ENCODE measurements around the gene AAMP.

AAMP gene

GRCh38 chr2:218257390-218257981 is 12.5 kb downstream of the AAMP start:
- DNase-seq = peak; percentile 77

GRCh38 chr2:218256612-218257350 is 13.2 kb downstream of the AAMP start:
- DNase-seq = no peak

GRCh38 chr2:218255446-218255845 is 14.5 kb downstream of the AAMP start:
- DNase-seq = no peak

- DNase-seq = no peak
Observed at GRCh38 chr2:218253232-218253625, 16.7 kb downstream of the AAMP start.

- no peak for DNase-seq
Observed at GRCh38 chr2:218252509-218253231, 17.3 kb downstream of the AAMP start.

DNA sequence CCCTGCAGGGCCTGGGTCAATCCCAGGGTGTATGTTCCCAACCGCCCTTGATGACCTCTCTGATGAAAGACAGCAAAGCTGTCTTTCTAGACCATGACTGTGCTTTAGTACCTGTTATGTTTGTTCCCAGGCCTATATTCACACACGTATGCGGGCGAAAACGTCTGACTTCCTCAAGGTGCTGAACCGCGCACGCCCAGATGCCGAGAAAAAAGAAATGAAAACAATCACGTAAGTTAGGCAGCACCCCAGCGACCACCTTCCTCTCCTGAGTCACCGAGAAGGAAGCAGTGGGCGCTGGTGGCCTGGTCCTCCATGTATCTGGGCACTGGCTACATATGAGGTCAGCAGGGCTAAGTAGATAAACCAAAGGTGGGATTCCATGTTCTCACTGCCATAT is 20.2 kb downstream of the AAMP start:
- DNase-seq = no peak

DNA sequence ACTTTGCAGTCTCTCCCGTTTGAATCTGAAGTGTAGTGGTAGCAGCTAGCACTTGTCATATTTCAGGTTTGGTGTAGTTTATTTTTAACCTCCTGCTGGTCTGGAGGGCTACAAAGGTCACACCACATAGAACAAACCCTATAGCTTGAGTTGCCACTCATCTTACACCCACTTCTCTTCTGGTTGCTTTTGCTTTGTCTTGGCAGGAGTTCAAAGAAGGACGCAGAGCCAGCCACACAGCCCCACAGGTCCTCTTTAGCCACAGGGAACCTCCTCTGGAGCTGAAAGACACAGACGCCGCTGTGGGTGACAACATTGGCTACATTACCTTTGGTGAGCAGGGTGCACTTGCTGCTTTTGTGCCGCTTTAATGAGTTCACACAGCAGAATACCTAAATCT is 24.7 kb downstream of the AAMP start:
- no peak for DNase-seq

- DNase-seq = no peak
Observed at GRCh38 chr2:218244665-218245064, 25.3 kb downstream of the AAMP start.

DNA sequence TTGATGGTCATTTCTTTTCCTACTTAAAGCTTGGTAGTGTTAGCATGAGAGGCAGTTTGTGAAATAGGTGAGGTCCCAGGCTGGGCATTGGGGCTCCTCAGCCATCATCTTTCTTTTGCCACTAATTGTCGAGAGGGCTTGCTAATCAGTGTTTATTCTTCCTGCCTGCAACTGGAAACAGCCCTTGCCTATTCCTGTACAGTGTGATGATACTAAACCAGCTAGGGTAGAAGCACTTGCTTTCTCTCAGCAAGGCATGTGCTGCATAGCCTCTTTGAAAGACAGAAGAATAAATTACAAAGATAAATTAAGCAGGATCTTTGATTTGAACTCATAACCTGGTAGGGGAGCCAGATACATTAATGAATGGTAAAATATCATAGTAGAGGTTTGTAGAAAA is 25.7 kb downstream of the AAMP start:
- no peak for DNase-seq

DNA sequence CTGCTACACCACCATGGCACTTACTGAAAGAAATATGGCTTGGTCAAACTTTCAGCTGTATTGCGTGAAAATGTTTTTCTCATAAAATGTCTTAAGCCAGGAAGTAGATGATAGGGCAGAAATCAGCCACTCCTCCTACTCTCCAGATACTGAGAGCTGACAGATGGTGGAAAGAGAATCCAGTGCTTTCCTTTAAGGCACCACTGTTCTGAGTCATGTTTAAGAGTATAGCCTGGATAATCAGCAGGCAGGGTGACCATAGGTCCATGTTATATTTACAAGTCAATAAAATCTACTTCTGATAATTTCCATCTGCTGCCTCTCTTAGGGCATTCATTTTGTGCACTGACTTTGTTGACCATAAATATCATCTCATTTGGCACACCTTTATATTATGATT is 31.1 kb downstream of the AAMP start:
- no peak for DNase-seq

DNA sequence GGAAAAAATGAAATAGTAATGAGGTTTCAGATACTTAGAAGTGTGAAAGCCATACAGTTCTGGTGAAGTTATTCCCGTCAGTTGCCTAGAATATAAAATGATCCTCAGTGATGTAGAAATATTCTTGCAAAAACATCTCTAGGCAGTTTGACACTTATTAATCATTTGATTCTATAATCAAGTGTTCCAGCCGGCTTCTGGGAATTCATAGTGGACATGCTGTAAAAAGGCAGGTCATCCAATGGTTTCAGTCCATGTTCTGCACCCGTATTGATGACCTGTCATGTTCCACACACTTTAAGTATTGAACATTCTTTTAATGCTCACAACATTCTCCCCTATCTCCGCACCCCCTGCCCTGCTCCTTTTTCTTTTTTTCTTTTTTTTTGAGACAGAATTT is 33.1 kb downstream of the AAMP start:
- DNase-seq = no peak

GRCh38 chr2:218235017-218235416 is 34.9 kb downstream of the AAMP start:
- DNase-seq = no peak

GRCh38 chr2:218234521-218234920 is 35.4 kb downstream of the AAMP start:
- DNase-seq = no peak

GRCh38 chr2:218233543-218233942 is 36.4 kb downstream of the AAMP start:
- no peak for DNase-seq

GRCh38 chr2:218230882-218231281 is 39.1 kb downstream of the AAMP start:
- peak; percentile 29 for DNase-seq

- DNase-seq = peak; percentile 44
Observed at GRCh38 chr2:218229851-218230250, 40.1 kb downstream of the AAMP start.

- peak; percentile 60 for DNase-seq
Observed at GRCh38 chr2:218229239-218229638, 40.7 kb downstream of the AAMP start.

DNA sequence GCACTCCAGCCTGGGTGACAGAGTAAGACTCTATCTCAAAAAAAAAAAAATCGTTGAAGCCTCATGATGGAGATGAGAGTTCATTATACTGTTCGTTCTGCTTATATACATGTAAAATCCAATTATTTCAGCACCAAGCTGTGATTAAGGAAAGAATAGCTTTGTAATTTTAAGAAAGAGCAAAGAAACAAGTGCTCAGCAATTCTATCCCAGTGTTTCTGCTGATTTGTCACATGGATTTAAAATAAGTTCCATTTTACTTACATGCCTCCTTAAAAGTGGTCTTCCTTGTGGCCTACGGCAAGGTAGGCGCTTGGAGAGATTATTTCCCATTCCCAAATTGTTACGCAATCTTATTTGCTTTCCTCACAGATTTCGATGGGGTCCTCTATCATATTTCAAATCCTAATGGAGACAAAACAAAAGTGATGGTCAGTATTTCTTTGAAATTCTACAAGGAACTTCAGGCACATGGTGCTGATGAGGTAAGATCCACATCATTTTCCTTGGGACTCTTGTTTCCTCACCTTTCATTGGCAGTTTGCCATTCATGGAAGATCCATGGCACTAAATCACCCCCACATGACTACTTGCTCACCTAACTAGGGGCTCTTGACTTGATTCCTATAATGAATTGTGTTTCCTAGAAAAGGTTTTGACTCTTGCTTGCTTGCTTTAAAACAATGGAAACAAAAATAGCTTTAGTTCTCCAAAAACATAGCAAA is 41.4 kb downstream of the AAMP start:
- DNase-seq = no peak

- DNase-seq = no peak
Observed at GRCh38 chr2:218226903-218227302, 43.0 kb downstream of the AAMP start.

DNA sequence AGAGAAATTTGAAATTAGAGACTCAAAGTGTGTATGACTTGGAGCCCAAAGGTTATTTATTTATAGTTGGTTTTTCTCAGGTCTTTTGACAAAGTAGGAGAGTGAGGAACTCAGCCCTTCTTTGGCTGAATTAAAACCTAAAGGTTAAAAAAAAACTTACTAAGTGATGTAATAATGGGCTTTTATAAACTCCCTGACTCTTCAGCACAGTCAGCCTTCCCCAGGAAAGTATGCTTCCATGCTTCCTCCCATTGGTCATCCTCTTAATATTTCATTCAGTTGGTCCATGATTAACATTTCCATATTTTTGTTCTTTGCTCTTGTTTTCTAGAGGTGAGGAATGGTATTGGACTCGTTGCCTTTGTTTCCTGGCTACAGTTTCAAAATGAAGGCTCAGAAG is 45.8 kb downstream of the AAMP start:
- DNase-seq = no peak

DNA sequence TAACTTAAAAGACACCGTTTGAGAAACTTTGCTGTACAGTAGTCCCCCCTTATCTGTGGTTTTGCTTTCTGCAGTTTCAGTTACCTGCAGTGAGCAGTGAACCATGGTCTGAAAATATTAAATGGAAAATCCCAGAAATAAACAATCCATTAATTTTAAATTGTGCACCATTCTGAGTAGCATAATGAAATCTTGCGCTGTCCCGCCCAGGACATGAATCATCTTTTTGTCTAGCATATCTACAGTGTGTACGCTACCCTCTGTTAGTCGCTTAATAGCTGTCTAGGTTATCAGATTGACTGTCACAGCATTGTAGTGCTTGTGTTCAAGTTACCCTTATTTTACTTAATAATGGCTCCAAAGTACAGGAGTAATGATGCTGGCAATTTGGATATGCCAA is 46.9 kb downstream of the AAMP start:
- DNase-seq = peak; percentile 52

DNA sequence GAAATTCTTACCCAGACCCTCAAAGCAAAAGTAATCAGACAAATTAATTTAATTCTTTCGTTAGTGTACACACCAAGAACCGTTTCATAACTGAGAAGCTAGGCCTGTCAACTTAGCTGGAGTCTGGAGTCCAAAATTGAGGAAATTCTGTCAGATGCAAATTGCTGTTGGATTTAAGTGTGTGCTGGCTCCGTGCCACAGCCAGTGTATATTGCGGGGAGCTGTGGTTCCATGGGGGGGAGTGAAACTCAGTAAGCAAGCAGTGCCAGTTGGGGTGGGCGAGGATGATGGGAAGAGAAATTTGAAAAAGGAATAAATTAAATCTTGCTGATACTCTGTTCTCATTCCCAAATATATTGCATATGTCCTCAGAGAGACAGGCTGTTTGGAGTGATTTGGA is 48.9 kb downstream of the AAMP start:
- peak; percentile 46 for DNase-seq

GRCh38 chr2:218219934-218220333 is 50.0 kb downstream of the AAMP start:
- no peak for DNase-seq

Measured in CD4-positive, alpha-beta T cell treated with Interleukin-17A for 4 hours (primary cell).